Liver (tissue), 10 donors: ENCODE measurements around the gene XYLB. TPM values are rescaled to one million over a fixed set of nuclear protein-coding genes. Genes with fewer than 3 reads are reported as not detected.

Experiments
- DNase-seq: peaks from one replicate; pipeline ENCODE4 v3.0.0-alpha.2; 2017; ENCODE audit warnings: low spot score
- H3K27ac ChIP-seq, 2 donors: one replicate each; pipeline ENCODE4 v1.7.0; 2013; ENCODE audit warnings: inconsistent platforms in 2 of 2, low read length in 2 of 2, control low read depth in 1 of 2, low read depth in 1 of 2, mild to moderate bottlenecking in 1 of 2
- H3K27me3 ChIP-seq, 4 donors: one replicate each; pipeline versions ENCODE4 v1.6.1 to v1.7.0; 2013; ENCODE audit warnings: low read length in 3 of 4, inconsistent platforms in 1 of 4, mild to moderate bottlenecking in 1 of 4, moderate library complexity in 1 of 4; ENCODE audit not compliant: control insufficient read depth in 4 of 4, insufficient read depth in 4 of 4
- H3K36me3 ChIP-seq, 4 donors: one replicate each; pipeline versions ENCODE4 v1.6.1 to v1.7.0; 2013; ENCODE audit warnings: low read length in 3 of 4, mild to moderate bottlenecking in 3 of 4, low read depth in 1 of 4, moderate library complexity in 1 of 4; ENCODE audit not compliant: control insufficient read depth in 4 of 4, insufficient read depth in 3 of 4
- H3K4me1 ChIP-seq, 4 donors: one replicate each; pipeline versions ENCODE4 v1.6.1 to v1.7.0; 2013; ENCODE audit warnings: low read length in 3 of 4, mild to moderate bottlenecking in 3 of 4, moderate library complexity in 1 of 4; ENCODE audit not compliant: control insufficient read depth in 4 of 4, insufficient read depth in 4 of 4
- H3K4me3 ChIP-seq, 3 donors: one replicate each; pipeline versions ENCODE4 v1.6.1 to v1.7.0; 2013; ENCODE audit warnings: low read length in 3 of 3, control low read depth in 1 of 3, low read depth in 1 of 3, mild to moderate bottlenecking in 1 of 3
- H3K9ac ChIP-seq, 2 donors: one replicate each; pipeline ENCODE4 v1.7.0; 2013; ENCODE audit warnings: low read length in 2 of 2, mild to moderate bottlenecking in 2 of 2, moderate library complexity in 2 of 2, control low read depth in 1 of 2, low read depth in 1 of 2
- H3K9me3 ChIP-seq, 4 donors: one replicate each; pipeline versions ENCODE4 v1.6.1 to v1.7.0; 2013; ENCODE audit warnings: low read length in 3 of 4; ENCODE audit not compliant: control insufficient read depth in 4 of 4
- EGR1 ChIP-seq, 2 donors: IDR thresholded peaks; 2 replicates each; pipeline ENCODE4 v1.6.1; 2016 to 2018; ENCODE audit warnings: antibody characterized with exemption in 2 of 2, low read depth in 2 of 2
- FOXA2 ChIP-seq: IDR thresholded peaks from 2 replicates; pipeline ENCODE4 v1.6.1; 2016; ENCODE audit warnings: antibody characterized with exemption
- HNF4A ChIP-seq, 2 donors: conservative IDR thresholded peaks; 2 replicates each; pipeline ENCODE4 v1.6.1; 2016; ENCODE audit warnings: antibody characterized with exemption in 2 of 2, mild to moderate bottlenecking in 2 of 2
- MAX ChIP-seq: IDR thresholded peaks from 2 replicates; pipeline ENCODE4 v1.6.1; 2016; ENCODE audit warnings: antibody characterized with exemption
- RAD21 ChIP-seq, 2 donors: IDR thresholded peaks; 2 replicates each; pipeline ENCODE4 v1.6.1; 2016; ENCODE audit warnings: antibody characterized with exemption in 2 of 2, mild to moderate bottlenecking in 2 of 2
- WGBS: extraction: QIAGEN DNeasy Blood & Tissue Kit; methylation state at CpG from one replicate; pipeline ENCODE4 v1.1.7; 2013; 5-methylcytosine and 5-hydroxymethylcytosine counted together
- polyA plus RNA-seq, 2 donors: library from polyadenylated mRNA; stranded (reverse) in 1 of 2; unstranded in 1 of 2; fragments of 200-250 nt in 1 of 2; fragments of >200 nt in 1 of 2; fragmentation: Nextera tagmentation in 1 of 2; extraction: Ambion mirVana in 1 of 2; gene quantifications; one replicate each; pipeline versions ENCODE4 v1.2.1 to v1.2.3, GENCODE V29; 2013 to 2015
- small RNA-seq: library from RNA; depleted of rRNA; stranded (forward); fragments of <200 nt; gene quantifications from one replicate; pipeline ENCODE3, GENCODE V24; 2014
- total RNA-seq, 2 donors: library from RNA; depleted of rRNA; stranded (reverse); fragments of >200 nt; gene quantifications; one replicate each; pipeline ENCODE4 v1.2.3, GENCODE V29; 2014
- donor health status: healthy.
- donor health status: healthy.
- donor health status: healthy.
- donor health status: healthy.
- donor health status: healthy.

Gene XYLB
- total and polyA plus RNA-seq, 4 donors: 14.2 to 51.5 (median 18.0) TPM

GRCh38 chr3:38460377-38461270 lies 114.0 kb downstream of the XYLB start:
- Histone ChIP-seq H3K27ac (no peak overlapping the region), H3K4me1 (peaks cover 0 to 33% (median 22%) of the 10 kb centered on the region in 4 donors), H3K4me3 (peak overlapping the region in 2 of 3 donors; percentile 63 to 80), H3K9ac (no peak overlapping the region), H3K27me3 (no peaks in the 10 kb centered on the region), H3K9me3 (no peaks in the 10 kb centered on the region), H3K36me3 (no peaks in the 10 kb centered on the region)
- 84% methylated on average over 12 of the region's 12 CpGs for WGBS
- TF ChIP-seq EGR1 (IDR thresholded peaks at IDR 0.05; ENCODE audit: low read depth in 2 of 2): no peak
- TF ChIP-seq MAX: no peak
- no peak for TF ChIP-seq HNF4A (conservative IDR thresholded peaks at IDR 0.05)
- no peak for TF ChIP-seq RAD21 (IDR thresholded peaks at IDR 0.05)
- no peak for TF ChIP-seq FOXA2
- peak; percentile 17 for DNase-seq

Small RNAs within 50 kb of the gene (small RNA-seq; reads per million reads assigned to genes)
- not detected for gene RNU6-235P

Other genes with a start within 250 kb of the XYLB start
- 100 to 1,000 TPM; 220 to 410 TPM for gene ACAA1, start 209.7 kb upstream of the XYLB start, total RNA-seq
- gene ACAA1, start 209.7 kb upstream of the XYLB start, polyA plus RNA-seq: 100 to 1,000 TPM; 338 to 342 TPM
- 10 to 100 TPM; 15.4 to 60.3 TPM for gene MYD88, start 208.1 kb upstream of the XYLB start, total RNA-seq
- 10 to 100 TPM; 37.0 to 51.1 TPM for gene MYD88, start 208.1 kb upstream of the XYLB start, polyA plus RNA-seq
- 10 to 100 TPM; 16.2 to 24.7 TPM for gene OXSR1, start 181.2 kb upstream of the XYLB start, total RNA-seq
- 1 to 10 TPM; 4.3 to 8.2 TPM for gene OXSR1, start 181.2 kb upstream of the XYLB start, polyA plus RNA-seq
- gene SLC22A13, start 81.0 kb upstream of the XYLB start, total RNA-seq: under 1 TPM; 0.14 to 0.42 TPM
- gene SLC22A13, start 81.0 kb upstream of the XYLB start, polyA plus RNA-seq: under 1 TPM in 1 of 2 donors, not detected in 1; 0.10 TPM
- gene SLC22A14, start 64.5 kb upstream of the XYLB start, total RNA-seq: under 1 TPM in 1 of 2 donors, not detected in 1; 0.17 TPM
- not detected for gene SLC22A14, start 64.5 kb upstream of the XYLB start, polyA plus RNA-seq
- 1 to 10 TPM; 7.3 to 7.4 TPM for gene ACVR2B, start 107.1 kb downstream of the XYLB start, total RNA-seq
- gene ACVR2B, start 107.1 kb downstream of the XYLB start, polyA plus RNA-seq: 1 to 10 TPM; 1.2 to 2.1 TPM
- gene EXOG, start 149.6 kb downstream of the XYLB start, total RNA-seq: 1 to 10 TPM; 3.8 to 4.4 TPM
- gene EXOG, start 149.6 kb downstream of the XYLB start, polyA plus RNA-seq: 1 to 10 TPM; 2.1 to 3.9 TPM